ENCODE measurements around the gene DNMBP.
"Not testable (repeated sequence)": the region's sequence is repeated elsewhere in the genome, so short reads cannot be mapped to it uniquely, and the experiment has no call there.

Gene DNMBP

GRCh38 chr10:99874341-99875085, 135.2 kb downstream of the DNMBP start:
- WGBS (ENCODE audit: insufficient coverage): 100% methylated on average over 6 of the region's 9 CpGs
- Histone ChIP-seq H3K4me3 (ENCODE audit: control insufficient read depth in 1 of 7, extremely low read depth in 1 of 7, insufficient read depth in 4 of 7, low read depth in 2 of 7, low read length in 6 of 7) (no peak overlapping the region), H3K27me3 (replicated peaks in 2 of 5; ENCODE audit: control insufficient read depth in 4 of 5, insufficient read depth in 5 of 5, low read length in 4 of 5) (peaks cover 0 to 46% (median 23%) of the 10 kb centered on the region in 5 experiments), H3K9me3 (ENCODE audit: control extremely low read depth in 1 of 5, control insufficient read depth in 4 of 5, insufficient read depth in 2 of 5, low read depth in 1 of 5, low read length in 4 of 5) (no peaks in the 10 kb centered on the region), H3K27ac (ENCODE audit: insufficient read depth in 1 of 2, low read depth in 1 of 2, low read length in 2 of 2, poor library complexity in 1 of 2, severe bottlenecking in 2 of 2) (no peak overlapping the region), H3K36me3 (ENCODE audit: control insufficient read depth in 4 of 4, insufficient read depth in 4 of 4, low read length in 3 of 4) (peaks cover 6 to 26% (median 16%) of the 10 kb centered on the region in 4 experiments), H3K4me1 (ENCODE audit: control extremely low read depth in 1 of 4, control insufficient read depth in 4 of 4, insufficient read depth in 4 of 4, low read length in 3 of 4) (peaks cover 0 to 10% (median 5%) of the 10 kb centered on the region in 4 experiments)
- ChIA-PET CTCF (interaction anchor here (1.1 to 1.3 kb wide), 2 partner anchors 28 to 82 kb away, joined by 3 read pairs; no protein-coding TSS in a partner anchor), POLR2A (no interaction called here)
- DNase-seq: no peak

- WGBS (ENCODE audit: insufficient coverage): 100% methylated on average over 3 of the region's 5 CpGs
- Histone ChIP-seq H3K27me3 (replicated peaks in 2 of 5; ENCODE audit: control insufficient read depth in 4 of 5, insufficient read depth in 5 of 5, low read length in 4 of 5) (peaks cover 0 to 53% (median 23%) of the 10 kb centered on the region in 5 experiments), H3K4me3 (ENCODE audit: control insufficient read depth in 1 of 7, extremely low read depth in 1 of 7, insufficient read depth in 4 of 7, low read depth in 2 of 7, low read length in 6 of 7) (no peak overlapping the region), H3K27ac (ENCODE audit: insufficient read depth in 1 of 2, low read depth in 1 of 2, low read length in 2 of 2, poor library complexity in 1 of 2, severe bottlenecking in 2 of 2) (no peak overlapping the region), H3K9me3 (ENCODE audit: control extremely low read depth in 1 of 5, control insufficient read depth in 4 of 5, insufficient read depth in 2 of 5, low read depth in 1 of 5, low read length in 4 of 5) (no peaks in the 10 kb centered on the region), H3K36me3 (ENCODE audit: control insufficient read depth in 4 of 4, insufficient read depth in 4 of 4, low read length in 3 of 4) (peaks cover 6 to 21% (median 14%) of the 10 kb centered on the region in 4 experiments), H3K4me1 (ENCODE audit: control extremely low read depth in 1 of 4, control insufficient read depth in 4 of 4, insufficient read depth in 4 of 4, low read length in 3 of 4) (peaks cover 0 to 13% (median 5%) of the 10 kb centered on the region in 4 experiments)
- CTCF ChIA-PET: interaction anchor here (1.3 kb wide), 1 partner anchor 83 kb away, joined by 3 read pairs; no protein-coding TSS in a partner anchor
- DNase-seq: no peak
- POLR2A ChIA-PET: interaction anchor here (0.5 kb wide), 1 partner anchor 14 kb away, joined by 7 read pairs; no protein-coding TSS in a partner anchor
Observed at GRCh38 chr10:99873846-99874245, 135.9 kb downstream of the DNMBP start.

GRCh38 chr10:99872367-99873162, 137.2 kb downstream of the DNMBP start:
- H3K36me3 ChIP-seq (ENCODE audit: control insufficient read depth in 4 of 4, insufficient read depth in 4 of 4, low read length in 3 of 4): peaks cover 4 to 16% (median 8%) of the 10 kb centered on the region in 4 experiments
- peaks cover 0 to 63% (median 23%) of the 10 kb centered on the region in 5 experiments for H3K27me3 ChIP-seq (replicated peaks in 2 of 5; ENCODE audit: control insufficient read depth in 4 of 5, insufficient read depth in 5 of 5, low read length in 4 of 5)
- ChIA-PET POLR2A (no interaction called here), CTCF (interaction anchor here (1.9 kb wide), 1 partner anchor 26 kb away, joined by 5 read pairs; no protein-coding TSS in a partner anchor)
- no peak overlapping the region for H3K4me3 ChIP-seq (ENCODE audit: control insufficient read depth in 1 of 7, extremely low read depth in 1 of 7, insufficient read depth in 4 of 7, low read depth in 2 of 7, low read length in 6 of 7)
- peaks cover 0 to 13% (median 5%) of the 10 kb centered on the region in 4 experiments for H3K4me1 ChIP-seq (ENCODE audit: control extremely low read depth in 1 of 4, control insufficient read depth in 4 of 4, insufficient read depth in 4 of 4, low read length in 3 of 4)
- WGBS (ENCODE audit: insufficient coverage): 92% methylated on average over 4 of the region's 5 CpGs
- DNase-seq: no peak
- H3K9me3 ChIP-seq (ENCODE audit: control extremely low read depth in 1 of 5, control insufficient read depth in 4 of 5, insufficient read depth in 2 of 5, low read depth in 1 of 5, low read length in 4 of 5): peaks cover 0 to under 1% (median 0%) of the 10 kb centered on the region in 5 experiments
- no peak overlapping the region for H3K27ac ChIP-seq (ENCODE audit: insufficient read depth in 1 of 2, low read depth in 1 of 2, low read length in 2 of 2, poor library complexity in 1 of 2, severe bottlenecking in 2 of 2)

- Histone ChIP-seq H3K27me3 (replicated peaks in 2 of 5; ENCODE audit: control insufficient read depth in 4 of 5, insufficient read depth in 5 of 5, low read length in 4 of 5) (peaks cover 0 to 70% (median 23%) of the 10 kb centered on the region in 5 experiments), H3K4me1 (ENCODE audit: control extremely low read depth in 1 of 4, control insufficient read depth in 4 of 4, insufficient read depth in 4 of 4, low read length in 3 of 4) (peaks cover 0 to 13% (median 5%) of the 10 kb centered on the region in 4 experiments), H3K36me3 (ENCODE audit: control insufficient read depth in 4 of 4, insufficient read depth in 4 of 4, low read length in 3 of 4) (no peaks in the 10 kb centered on the region), H3K27ac (ENCODE audit: insufficient read depth in 1 of 2, low read depth in 1 of 2, low read length in 2 of 2, poor library complexity in 1 of 2, severe bottlenecking in 2 of 2) (no peak overlapping the region), H3K9me3 (ENCODE audit: control extremely low read depth in 1 of 5, control insufficient read depth in 4 of 5, insufficient read depth in 2 of 5, low read depth in 1 of 5, low read length in 4 of 5) (peaks cover 0 to 6% (median 0%) of the 10 kb centered on the region in 5 experiments), H3K4me3 (ENCODE audit: control insufficient read depth in 1 of 7, extremely low read depth in 1 of 7, insufficient read depth in 4 of 7, low read depth in 2 of 7, low read length in 6 of 7) (peak overlapping the region in 4 of 7 experiments; percentile 6 to 66 (median 42))
- ChIA-PET CTCF (interaction anchor here (0.8 to 2.5 kb wide), 6 partner anchors 11 to 175 kb away, joined by 3 to 15 read pairs (median 4); no protein-coding TSS in a partner anchor), POLR2A (interaction anchor here (0.6 to 0.8 kb wide), 4 partner anchors 11 to 494 kb away, joined by 3 to 4 read pairs (median 4); no protein-coding TSS in a partner anchor)
- peak; percentile 75 to 91 (median 86) for DNase-seq
- 0% methylated on average over 4 of the region's 8 CpGs for WGBS (ENCODE audit: insufficient coverage)
Observed at GRCh38 chr10:99870123-99870730, 139.5 kb downstream of the DNMBP start.

GRCh38 chr10:99869581-99870122, 140.1 kb downstream of the DNMBP start:
- H3K4me1 ChIP-seq (ENCODE audit: control extremely low read depth in 1 of 4, control insufficient read depth in 4 of 4, insufficient read depth in 4 of 4, low read length in 3 of 4): peaks cover 0 to 13% (median 5%) of the 10 kb centered on the region in 4 experiments
- CTCF ChIA-PET: interaction anchor here (1.1 to 2.5 kb wide), 5 partner anchors 10 to 24 kb away, joined by 3 to 15 read pairs (median 5); no protein-coding TSS in a partner anchor
- H3K27me3 ChIP-seq (replicated peaks in 2 of 5; ENCODE audit: control insufficient read depth in 4 of 5, insufficient read depth in 5 of 5, low read length in 4 of 5): peaks cover 0 to 67% (median 23%) of the 10 kb centered on the region in 5 experiments
- peaks cover 0 to 6% (median 0%) of the 10 kb centered on the region in 5 experiments for H3K9me3 ChIP-seq (ENCODE audit: control extremely low read depth in 1 of 5, control insufficient read depth in 4 of 5, insufficient read depth in 2 of 5, low read depth in 1 of 5, low read length in 4 of 5)
- H3K27ac ChIP-seq (ENCODE audit: insufficient read depth in 1 of 2, low read depth in 1 of 2, low read length in 2 of 2, poor library complexity in 1 of 2, severe bottlenecking in 2 of 2): no peak overlapping the region
- H3K4me3 ChIP-seq (ENCODE audit: control insufficient read depth in 1 of 7, extremely low read depth in 1 of 7, insufficient read depth in 4 of 7, low read depth in 2 of 7, low read length in 6 of 7): peak overlapping the region in 4 of 7 experiments; percentile 6 to 66 (median 42)
- peak; percentile 15 to 59 (median 51) for DNase-seq
- WGBS (ENCODE audit: insufficient coverage): 43% methylated on average over 9 of the region's 9 CpGs
- no peaks in the 10 kb centered on the region for H3K36me3 ChIP-seq (ENCODE audit: control insufficient read depth in 4 of 4, insufficient read depth in 4 of 4, low read length in 3 of 4)
- POLR2A ChIA-PET: interaction anchor here (0.8 kb wide), 1 partner anchor 10 kb away, joined by 4 read pairs; no protein-coding TSS in a partner anchor

- H3K4me3 ChIP-seq (ENCODE audit: control insufficient read depth in 1 of 7, extremely low read depth in 1 of 7, insufficient read depth in 4 of 7, low read depth in 2 of 7, low read length in 6 of 7); CTCF ChIA-PET; H3K9me3 ChIP-seq (ENCODE audit: control extremely low read depth in 1 of 5, control insufficient read depth in 4 of 5, insufficient read depth in 2 of 5, low read depth in 1 of 5, low read length in 4 of 5); POLR2A ChIA-PET; DNase-seq; H3K36me3 ChIP-seq (ENCODE audit: control insufficient read depth in 4 of 4, insufficient read depth in 4 of 4, low read length in 3 of 4); H3K27ac ChIP-seq (ENCODE audit: insufficient read depth in 1 of 2, low read depth in 1 of 2, low read length in 2 of 2, poor library complexity in 1 of 2, severe bottlenecking in 2 of 2): not testable (repeated sequence)
- H3K27me3 ChIP-seq (replicated peaks in 2 of 5; ENCODE audit: control insufficient read depth in 4 of 5, insufficient read depth in 5 of 5, low read length in 4 of 5): peaks cover 0 to 57% (median 6%) of the 10 kb centered on the region in 5 experiments
- H3K4me1 ChIP-seq (ENCODE audit: control extremely low read depth in 1 of 4, control insufficient read depth in 4 of 4, insufficient read depth in 4 of 4, low read length in 3 of 4): peaks cover 0 to 13% (median 5%) of the 10 kb centered on the region in 4 experiments
- WGBS (ENCODE audit: insufficient coverage): no CpG with 5 or more reads among the region's 3 CpGs
Observed at GRCh38 chr10:99867250-99867649, 142.5 kb downstream of the DNMBP start.

All from common myeloid progenitor, CD34-positive (primary cell).